ENCODE measurements around the gene FERMT1.

DNA sequence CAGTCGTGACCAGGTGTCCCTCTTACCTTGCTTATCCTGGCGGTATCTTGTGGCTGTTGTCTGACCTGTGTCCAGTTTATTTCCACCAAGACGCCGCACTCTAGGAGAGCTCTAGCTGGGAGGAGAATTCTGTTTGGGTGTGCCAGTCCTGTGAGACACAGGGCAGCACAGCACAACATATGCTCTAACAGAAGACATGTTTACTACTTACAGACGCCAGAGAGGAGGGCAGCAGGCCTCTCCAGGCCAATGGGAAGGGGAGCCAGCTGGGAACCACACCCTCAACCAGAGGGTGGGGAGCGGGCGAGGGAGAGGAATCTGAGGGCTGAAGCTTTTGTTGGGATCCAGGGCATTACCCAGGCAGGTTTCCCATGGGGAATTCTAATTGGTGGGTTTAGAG is 25.2 kb upstream of the FERMT1 start:
- TF ChIP-seq, protein P1, sequence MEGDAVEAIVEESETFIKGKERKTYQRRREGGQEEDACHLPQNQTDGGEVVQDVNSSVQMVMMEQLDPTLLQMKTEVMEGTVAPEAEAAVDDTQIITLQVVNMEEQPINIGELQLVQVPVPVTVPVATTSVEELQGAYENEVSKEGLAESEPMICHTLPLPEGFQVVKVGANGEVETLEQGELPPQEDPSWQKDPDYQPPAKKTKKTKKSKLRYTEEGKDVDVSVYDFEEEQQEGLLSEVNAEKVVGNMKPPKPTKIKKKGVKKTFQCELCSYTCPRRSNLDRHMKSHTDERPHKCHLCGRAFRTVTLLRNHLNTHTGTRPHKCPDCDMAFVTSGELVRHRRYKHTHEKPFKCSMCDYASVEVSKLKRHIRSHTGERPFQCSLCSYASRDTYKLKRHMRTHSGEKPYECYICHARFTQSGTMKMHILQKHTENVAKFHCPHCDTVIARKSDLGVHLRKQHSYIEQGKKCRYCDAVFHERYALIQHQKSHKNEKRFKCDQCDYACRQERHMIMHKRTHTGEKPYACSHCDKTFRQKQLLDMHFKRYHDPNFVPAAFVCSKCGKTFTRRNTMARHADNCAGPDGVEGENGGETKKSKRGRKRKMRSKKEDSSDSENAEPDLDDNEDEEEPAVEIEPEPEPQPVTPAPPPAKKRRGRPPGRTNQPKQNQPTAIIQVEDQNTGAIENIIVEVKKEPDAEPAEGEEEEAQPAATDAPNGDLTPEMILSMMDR (conservative IDR thresholded peaks at IDR 0.05; ENCODE audit: low read depth, low read length), result no peak
- TF ChIP-seq MAZ (IDR thresholded peaks at IDR 0.05; ENCODE audit: borderline replicate concordance, low read depth, low read length), result no peak
- TF ChIP-seq, protein P2, sequence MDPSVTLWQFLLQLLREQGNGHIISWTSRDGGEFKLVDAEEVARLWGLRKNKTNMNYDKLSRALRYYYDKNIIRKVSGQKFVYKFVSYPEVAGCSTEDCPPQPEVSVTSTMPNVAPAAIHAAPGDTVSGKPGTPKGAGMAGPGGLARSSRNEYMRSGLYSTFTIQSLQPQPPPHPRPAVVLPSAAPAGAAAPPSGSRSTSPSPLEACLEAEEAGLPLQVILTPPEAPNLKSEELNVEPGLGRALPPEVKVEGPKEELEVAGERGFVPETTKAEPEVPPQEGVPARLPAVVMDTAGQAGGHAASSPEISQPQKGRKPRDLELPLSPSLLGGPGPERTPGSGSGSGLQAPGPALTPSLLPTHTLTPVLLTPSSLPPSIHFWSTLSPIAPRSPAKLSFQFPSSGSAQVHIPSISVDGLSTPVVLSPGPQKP (IDR thresholded peaks at IDR 0.05; ENCODE audit: borderline replicate concordance, low read depth, low read length), result no peak
- TF ChIP-seq CHD1 (IDR thresholded peaks at IDR 0.05; ENCODE audit: low read depth, low read length), result no peak
- TF ChIP-seq POLR2A (IDR thresholded peaks at IDR 0.05; ENCODE audit: low read depth, low read length), result no peak
- no peak for TF ChIP-seq SMC3 (IDR thresholded peaks at IDR 0.05; ENCODE audit: low read depth, low read length)
- no peak for TF ChIP-seq NFE2L2 (IDR thresholded peaks at IDR 0.05; ENCODE audit: low read depth, low read length)
- TF ChIP-seq RAD21 (IDR thresholded peaks at IDR 0.05; ENCODE audit: low read length), result no peak
- no peak for TF ChIP-seq BHLHE40 (IDR thresholded peaks at IDR 0.05; ENCODE audit: low read depth, low read length)
